ENCODE data around the gene CRYBB3. TPM values are rescaled to one million over a fixed set of nuclear protein-coding genes. Genes with fewer than 3 reads are reported as not detected.

Gene CRYBB3
- total RNA-seq, 6 experiments from 2014 or later, result 0.40 to 0.70 (median 0.69) TPM; not detected in 3

Small RNA genes lying within 50 kb of the gene (small RNA-seq; reads per million reads assigned to genes)
- 0 reads per million in 2 experiments for gene Z99916.2

Other genes starting within 250 kb of the CRYBB3 start
- 10 to 100 TPM; 31.1 to 56.6 (median 39.2) TPM for gene KIAA1671, start 247.1 kb upstream of the CRYBB3 start, total RNA-seq
- not detected for gene CRYBB2, start 19.8 kb downstream of the CRYBB3 start, total RNA-seq

All from right lobe of liver (tissue), 5 donors.